HG03469 (cell line): ENCODE measurements around the gene HOXC13.

ENCODE experiments used
- ATAC-seq: cut with Tn5 transposase; IDR thresholded peaks from one replicate; pipeline ENCODE4 v1.9.1; 2021; ENCODE audit warnings: mild to moderate bottlenecking, moderate library complexity, moderate number of reproducible peaks; ENCODE audit not compliant: unreplicated experiment

The HOXC13 gene

GRCh38 chr12:53937596-53938325, 870 bp upstream of the HOXC13 start:
- no peak for ATAC-seq

GRCh38 chr12:53939141-53940108, 794 bp downstream of the HOXC13 start:
- ATAC-seq: no peak

GRCh38 chr12:53940443-53941014, 1.9 kb downstream of the HOXC13 start:
- ATAC-seq: no peak

GRCh38 chr12:53941187-53941586, 2.6 kb downstream of the HOXC13 start:
- ATAC-seq: no peak

- no peak for ATAC-seq
These were observed 3.1 kb downstream of the HOXC13 start for GRCh38 chr12:53941750-53942149.

- no peak for ATAC-seq
These were observed 3.9 kb downstream of the HOXC13 start for GRCh38 chr12:53942467-53942997.

- ATAC-seq: no peak
These were observed 5.6 kb downstream of the HOXC13 start for GRCh38 chr12:53944209-53944608.

GRCh38 chr12:53944907-53945847, 6.5 kb downstream of the HOXC13 start:
- ATAC-seq: no peak

GRCh38 chr12:53947743-53948142, 9.1 kb downstream of the HOXC13 start:
- no peak for ATAC-seq

GRCh38 chr12:53948650-53949593, 10.3 kb downstream of the HOXC13 start:
- ATAC-seq: no peak

GRCh38 chr12:53949631-53950436, 11.2 kb downstream of the HOXC13 start:
- ATAC-seq: no peak

- ATAC-seq: no peak
These were observed 11.8 kb downstream of the HOXC13 start for GRCh38 chr12:53950437-53950773.

- no peak for ATAC-seq
These were observed 12.4 kb downstream of the HOXC13 start for GRCh38 chr12:53950789-53951576.

GRCh38 chr12:53951577-53952334, 13.1 kb downstream of the HOXC13 start:
- ATAC-seq: no peak

GRCh38 chr12:53952335-53952694, 13.7 kb downstream of the HOXC13 start:
- ATAC-seq: no peak

- ATAC-seq: no peak
These were observed 14.5 kb downstream of the HOXC13 start for GRCh38 chr12:53952871-53953734.
